Measurements from ENCODE around the gene OSGEP. TPM values are rescaled to one million over a fixed set of nuclear protein-coding genes. Genes with fewer than 3 reads are reported as not detected.

OSGEP gene
- total RNA-seq, 1 experiment from 2014 or later = 21.8 TPM

- H3K9me2 ChIP-seq (ENCODE audit: insufficient read depth) = no peaks in the 10 kb centered on the region
- RAD21 ChIA-PET (ENCODE audit: low non-redundant PET in 1 of 2, low total read pairs in 2 of 2, uncharacterized antibody in 2 of 2, unreplicated experiment in 2 of 2) = no interaction called here
- CTCF ChIA-PET = no interaction called here
Observed at GRCh38 chr14:20422886-20423285, 31.7 kb downstream of the OSGEP start.

More at GRCh38 chr14:20422886-20423285, 31.7 kb downstream of the OSGEP start:
- H3K27ac ChIP-seq (ENCODE audit: low read depth, low read length) = no peak overlapping the region
- no peaks in the 10 kb centered on the region for H3K36me3 ChIP-seq (ENCODE audit: control insufficient read depth in 1 of 2, insufficient read depth in 2 of 2, low read length in 2 of 2)
- H3K79me2 ChIP-seq (ENCODE audit: insufficient read depth, low read length) = no peaks in the 10 kb centered on the region
- POLR2A ChIA-PET = interaction anchor here (2.1 kb wide), 1 partner anchor 80 kb away, joined by 7 read pairs; the partner anchor contains the start of gene PARP2
- no peaks in the 10 kb centered on the region for H4K20me1 ChIP-seq (ENCODE audit: insufficient read depth)
- H3K4me2 ChIP-seq (ENCODE audit: low read length) = no peak overlapping the region
- H2AFZ ChIP-seq (ENCODE audit: low read depth, low read length, poor library complexity, severe bottlenecking) = no peak overlapping the region
- no peak overlapping the region for H3K9ac ChIP-seq (ENCODE audit: low read length)
- ATAC-seq (no peak), DNase-seq (ENCODE audit: low read depth, low spot score) (no peak)
- H3K9me3 ChIP-seq (ENCODE audit: control insufficient read depth in 1 of 2, insufficient read depth in 1 of 2, low read depth in 1 of 2, low read length in 2 of 2) = no peaks in the 10 kb centered on the region
- TF ChIP-seq REST (IDR thresholded peaks at IDR 0.05; ENCODE audit: low read depth) (no peak), POLR2AphosphoS5 (IDR thresholded peaks at IDR 0.05; ENCODE audit: low read depth, low read length) (no peak), CTCF (IDR thresholded peaks at IDR 0.05 in 2 of 3, conservative IDR thresholded peaks at IDR 0.05 in 1 of 3; ENCODE audit: borderline replicate concordance in 1 of 3, insufficient read depth in 1 of 3, low read depth in 2 of 3, low read length in 2 of 3) (no peak), CBX3 (IDR thresholded peaks at IDR 0.05; ENCODE audit: low read depth) (no peak), TCF7L2 (IDR thresholded peaks at IDR 0.05; ENCODE audit: borderline replicate concordance, extremely low read depth, insufficient read depth, insufficient read length) (no peak), EZH2 (IDR thresholded peaks at IDR 0.05) (no peak), SRF (IDR thresholded peaks at IDR 0.05; ENCODE audit: low read depth) (no peak)
- H3K4me3 ChIP-seq (replicated peaks in 1 of 2; ENCODE audit: low read depth in 1 of 2, low read length in 2 of 2) = no peak overlapping the region
- BruUV-seq (replicated peaks) = no TSS peak
- H3K4me1 ChIP-seq (ENCODE audit: control insufficient read depth in 1 of 2, insufficient read depth in 2 of 2, low read length in 2 of 2) = peaks cover 7 to 12% of the 10 kb centered on the region in 2 experiments
- H3K27me3 ChIP-seq (ENCODE audit: insufficient read depth, low read length) = no peaks in the 10 kb centered on the region
- intact Hi-C loops (cut with micrococcal nuclease) = no loop called here

All from HCT116 (cell line).